HCT116 (cell line): ENCODE data around the gene TMEM217. TPM values are rescaled to one million over a fixed set of nuclear protein-coding genes. Genes with fewer than 3 reads are reported as not detected.
A peak's percentile ranks its signal among the peaks of the same experiment; 100 is the strongest.

Experiments
- ATAC-seq: fragments of 200-7000 bp; cut with Tn5 transposase; 2 replicates; pipeline ENCODE4 v1.9.1; 2020; ENCODE audit warnings: mild to moderate bottlenecking, moderate library complexity
- BruUV-seq: library from RNA; stranded (reverse); fragments of 400-500 nt; replicated peaks from 2 replicates; lab custom pipeline; 2021; lab: Mats Ljungman, UMichigan
- CTCF ChIA-PET: fragments of 300-600 bp; sonication (Branson Sonifier 250); formaldehyde crosslinking; loops from one replicate; lab custom pipeline; 2021; ENCODE audit warnings: antibody characterized with exemption; lab: Charles Lee
- POLR2A ChIA-PET: fragments of 300-600, 350-600 bp; sonication (Branson Sonifier 250); formaldehyde crosslinking; loops from one replicate; lab custom pipeline; 2021; ENCODE audit warnings: antibody characterized with exemption; lab: Charles Lee
- RAD21 ChIA-PET, 2 experiments: fragments of 300-600 bp; sonication (Branson Sonifier 250); formaldehyde crosslinking; loops; one replicate each; lab custom pipeline; 2023; ENCODE audit warnings: low total read pairs in 2 of 2; ENCODE audit not compliant: uncharacterized antibody in 2 of 2, unreplicated experiment in 2 of 2, low non-redundant PET in 1 of 2; lab: Charles Lee
- DNase-seq: peaks from one replicate; pipeline ENCODE4 v3.0.0-alpha.2; 2010; ENCODE audit warnings: low read depth, low spot score
- H2AFZ ChIP-seq: fragments of 200-600 bp; shearing (Covaris generic), sonication (generic); 2 replicates; pipeline ENCODE4 v1.6.1; 2017; ENCODE audit warnings: low read depth, mixed run types, mixed read lengths, antibody characterized with exemption, low read length; ENCODE audit not compliant: poor library complexity, severe bottlenecking
- H3K27ac ChIP-seq: 2 replicates; pipeline ENCODE4 v1.5.1; 2012; ENCODE audit warnings: low read depth, low read length
- H3K27me3 ChIP-seq: fragments of 200-600 bp; sonication (generic); 2 replicates; pipeline ENCODE4 v1.6.1; 2016; ENCODE audit warnings: mixed run types, low read length, mixed read lengths; ENCODE audit not compliant: insufficient read depth
- H3K36me3 ChIP-seq, 2 experiments: fragments of 200-500 bp in 1 of 2; fragments of 200-600 bp in 1 of 2; sonication (Bioruptor generic) in 1 of 2; sonication (generic) in 1 of 2; 2 replicates each; pipeline versions ENCODE4 v1.5.1 to v1.6.1; 2014 to 2016; ENCODE audit warnings: low read length in 2 of 2, inconsistent platforms in 1 of 2, mixed read lengths in 1 of 2, mixed run types in 1 of 2; ENCODE audit not compliant: insufficient read depth in 2 of 2, control insufficient read depth in 1 of 2
- H3K4me1 ChIP-seq, 2 experiments: fragments of 200-600 bp in 1 of 2; sonication (generic) in 1 of 2; 2 replicates each; pipeline versions ENCODE4 v1.5.1 to v1.6.1; 2012 to 2017; ENCODE audit warnings: low read length in 2 of 2, inconsistent platforms in 1 of 2, mild to moderate bottlenecking in 1 of 2, mixed read lengths in 1 of 2, mixed run types in 1 of 2, moderate library complexity in 1 of 2; ENCODE audit not compliant: insufficient read depth in 2 of 2, control insufficient read depth in 1 of 2
- H3K4me2 ChIP-seq: fragments of 200-600 bp; sonication (generic); 2 replicates; pipeline ENCODE4 v1.6.1; 2017; ENCODE audit warnings: mixed run types, low read length, mixed read lengths
- H3K4me3 ChIP-seq, 2 experiments: fragments of 200-600 bp in 1 of 2; sonication (generic) in 1 of 2; replicated peaks in 1 of 2; 2 replicates each; pipeline ENCODE4 v1.5.1; 2011 to 2016; ENCODE audit warnings: low read length in 2 of 2, control low read depth in 1 of 2, low read depth in 1 of 2, mild to moderate bottlenecking in 1 of 2, mixed read lengths in 1 of 2, mixed run types in 1 of 2
- H3K79me2 ChIP-seq: fragments of 200-600 bp; sonication (generic); 2 replicates; pipeline ENCODE4 v1.6.1; 2017; ENCODE audit warnings: mild to moderate bottlenecking, mixed run types, low read length, moderate library complexity, mixed read lengths; ENCODE audit not compliant: insufficient read depth
- H3K9ac ChIP-seq: fragments of 200-600 bp; sonication (generic); 2 replicates; pipeline ENCODE4 v1.6.1; 2016; ENCODE audit warnings: low read length, mixed read lengths
- H3K9me2 ChIP-seq: fragments of 200-600 bp; sonication (generic), shearing (Covaris generic); 2 replicates; pipeline ENCODE4 v1.6.1; 2017; ENCODE audit warnings: mixed run types, mild to moderate bottlenecking, moderate library complexity; ENCODE audit not compliant: insufficient read depth
- H3K9me3 ChIP-seq, 2 experiments: fragments of 200-500 bp in 1 of 2; fragments of 200-600 bp in 1 of 2; sonication (Bioruptor generic) in 1 of 2; sonication (generic) in 1 of 2; 2 replicates each; pipeline ENCODE4 v1.6.1; 2014 to 2017; ENCODE audit warnings: low read length in 2 of 2, mixed read lengths in 2 of 2, inconsistent platforms in 1 of 2, low read depth in 1 of 2, mild to moderate bottlenecking in 1 of 2, mixed run types in 1 of 2, moderate library complexity in 1 of 2; ENCODE audit not compliant: control insufficient read depth in 1 of 2, insufficient read depth in 1 of 2
- H4K20me1 ChIP-seq: fragments of 200-600 bp; sonication (generic), shearing (Covaris generic); 2 replicates; pipeline ENCODE4 v1.6.1; 2017; ENCODE audit warnings: mixed run types, mild to moderate bottlenecking, moderate library complexity; ENCODE audit not compliant: insufficient read depth
- ATF3 ChIP-seq: IDR thresholded peaks from 2 replicates; pipeline ENCODE4 v1.6.1; 2012
- CTCF ChIP-seq, 3 experiments: fragments of 200-600 bp in 1 of 3; sonication (generic) in 1 of 3; IDR thresholded peaks in 2 of 3; conservative IDR thresholded peaks in 1 of 3; 2 replicates each; pipeline ENCODE4 v1.5.1; 2012 to 2017; ENCODE audit warnings: low read depth in 2 of 3, low read length in 2 of 3, antibody characterized with exemption in 1 of 3, borderline replicate concordance in 1 of 3, control low read depth in 1 of 3, mild to moderate bottlenecking in 1 of 3, mixed read lengths in 1 of 3, mixed run types in 1 of 3, moderate library complexity in 1 of 3; ENCODE audit not compliant: insufficient read depth in 1 of 3
- EGR1 ChIP-seq: IDR thresholded peaks from 2 replicates; pipeline ENCODE4 v1.6.1; 2012; ENCODE audit warnings: low read depth
- EZH2 ChIP-seq: fragments of 200-600 bp; sonication (generic); IDR thresholded peaks from 2 replicates; pipeline ENCODE4 v1.6.1; 2017; ENCODE audit warnings: antibody characterized with exemption, mixed run types
- JUND ChIP-seq: IDR thresholded peaks from 2 replicates; pipeline ENCODE4 v1.6.1; 2012
- RAD21 ChIP-seq: IDR thresholded peaks from 2 replicates; pipeline ENCODE4 v1.6.1; 2012; ENCODE audit warnings: low read depth, mild to moderate bottlenecking
- SIN3A ChIP-seq: IDR thresholded peaks from 2 replicates; pipeline ENCODE4 v1.6.1; 2012; ENCODE audit warnings: low read depth
- ZFX ChIP-seq: fragments of 450-650 bp; IDR thresholded peaks from 2 replicates; pipeline ENCODE4 v1.6.1; 2017
- intact Hi-C: fragments of 100-400 bp; cut with micrococcal nuclease; formaldehyde crosslinking; loops from 2 replicates; pipeline ENCODE4 v1.10.0; 2022
- total RNA-seq: library from RNA; stranded (reverse); gene quantifications from one replicate; pipeline ENCODE4 v1.2.1, GENCODE V29; 2021; ENCODE audit not compliant: unreplicated experiment
- TF ChIP-seq, protein P1 (sequence below): IDR thresholded peaks from 2 replicates; pipeline ENCODE4 v1.6.1; 2011; ENCODE audit warnings: mild to moderate bottlenecking, low read length, moderate library complexity; ENCODE audit not compliant: insufficient replicate concordance; ENCODE audit errors: extremely low read depth
- TF ChIP-seq, protein P2 (sequence below): IDR thresholded peaks from 2 replicates; pipeline ENCODE4 v1.6.1; 2012; ENCODE audit warnings: low read depth

Gene TMEM217
- total RNA-seq, 1 experiment from 2014 or later: 0.98 TPM

- no peak for DNase-seq
- RAD21 ChIA-PET: no interaction called here
- H3K9ac ChIP-seq: no peak overlapping the region
- POLR2A ChIA-PET: no interaction called here
- CTCF ChIA-PET: no interaction called here
- TF ChIP-seq CTCF (IDR thresholded peaks at IDR 0.05 in 2 of 3, conservative IDR thresholded peaks at IDR 0.05 in 1 of 3; ENCODE audit: borderline replicate concordance in 1 of 3, insufficient read depth in 1 of 3, low read depth in 2 of 3, low read length in 2 of 3) (no peak), SIN3A (no peak), EZH2 (no peak), RAD21 (no peak), EGR1 (no peak), ZFX (no peak), ATF3 (no peak), JUND (no peak)
- TF ChIP-seq, protein P1, sequence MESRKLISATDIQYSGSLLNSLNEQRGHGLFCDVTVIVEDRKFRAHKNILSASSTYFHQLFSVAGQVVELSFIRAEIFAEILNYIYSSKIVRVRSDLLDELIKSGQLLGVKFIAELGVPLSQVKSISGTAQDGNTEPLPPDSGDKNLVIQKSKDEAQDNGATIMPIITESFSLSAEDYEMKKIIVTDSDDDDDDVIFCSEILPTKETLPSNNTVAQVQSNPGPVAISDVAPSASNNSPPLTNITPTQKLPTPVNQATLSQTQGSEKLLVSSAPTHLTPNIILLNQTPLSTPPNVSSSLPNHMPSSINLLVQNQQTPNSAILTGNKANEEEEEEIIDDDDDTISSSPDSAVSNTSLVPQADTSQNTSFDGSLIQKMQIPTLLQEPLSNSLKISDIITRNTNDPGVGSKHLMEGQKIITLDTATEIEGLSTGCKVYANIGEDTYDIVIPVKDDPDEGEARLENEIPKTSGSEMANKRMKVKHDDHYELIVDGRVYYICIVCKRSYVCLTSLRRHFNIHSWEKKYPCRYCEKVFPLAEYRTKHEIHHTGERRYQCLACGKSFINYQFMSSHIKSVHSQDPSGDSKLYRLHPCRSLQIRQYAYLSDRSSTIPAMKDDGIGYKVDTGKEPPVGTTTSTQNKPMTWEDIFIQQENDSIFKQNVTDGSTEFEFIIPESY: no peak
- TF ChIP-seq, protein P2, sequence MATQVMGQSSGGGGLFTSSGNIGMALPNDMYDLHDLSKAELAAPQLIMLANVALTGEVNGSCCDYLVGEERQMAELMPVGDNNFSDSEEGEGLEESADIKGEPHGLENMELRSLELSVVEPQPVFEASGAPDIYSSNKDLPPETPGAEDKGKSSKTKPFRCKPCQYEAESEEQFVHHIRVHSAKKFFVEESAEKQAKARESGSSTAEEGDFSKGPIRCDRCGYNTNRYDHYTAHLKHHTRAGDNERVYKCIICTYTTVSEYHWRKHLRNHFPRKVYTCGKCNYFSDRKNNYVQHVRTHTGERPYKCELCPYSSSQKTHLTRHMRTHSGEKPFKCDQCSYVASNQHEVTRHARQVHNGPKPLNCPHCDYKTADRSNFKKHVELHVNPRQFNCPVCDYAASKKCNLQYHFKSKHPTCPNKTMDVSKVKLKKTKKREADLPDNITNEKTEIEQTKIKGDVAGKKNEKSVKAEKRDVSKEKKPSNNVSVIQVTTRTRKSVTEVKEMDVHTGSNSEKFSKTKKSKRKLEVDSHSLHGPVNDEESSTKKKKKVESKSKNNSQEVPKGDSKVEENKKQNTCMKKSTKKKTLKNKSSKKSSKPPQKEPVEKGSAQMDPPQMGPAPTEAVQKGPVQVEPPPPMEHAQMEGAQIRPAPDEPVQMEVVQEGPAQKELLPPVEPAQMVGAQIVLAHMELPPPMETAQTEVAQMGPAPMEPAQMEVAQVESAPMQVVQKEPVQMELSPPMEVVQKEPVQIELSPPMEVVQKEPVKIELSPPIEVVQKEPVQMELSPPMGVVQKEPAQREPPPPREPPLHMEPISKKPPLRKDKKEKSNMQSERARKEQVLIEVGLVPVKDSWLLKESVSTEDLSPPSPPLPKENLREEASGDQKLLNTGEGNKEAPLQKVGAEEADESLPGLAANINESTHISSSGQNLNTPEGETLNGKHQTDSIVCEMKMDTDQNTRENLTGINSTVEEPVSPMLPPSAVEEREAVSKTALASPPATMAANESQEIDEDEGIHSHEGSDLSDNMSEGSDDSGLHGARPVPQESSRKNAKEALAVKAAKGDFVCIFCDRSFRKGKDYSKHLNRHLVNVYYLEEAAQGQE: no peak
- no peaks in the 10 kb centered on the region for H3K9me2 ChIP-seq
- peaks cover 44 to 60% of the 10 kb centered on the region in 2 experiments for H3K4me1 ChIP-seq
- no peaks in the 10 kb centered on the region for H3K79me2 ChIP-seq
- intact Hi-C loops: no loop called here
- no peaks in the 10 kb centered on the region for H3K9me3 ChIP-seq
- no TSS peak for BruUV-seq
- H3K36me3 ChIP-seq: no peaks in the 10 kb centered on the region
- ATAC-seq: no peak
- H3K4me3 ChIP-seq: no peak overlapping the region; a peak in 1 of 4 replicates
- peak overlapping the region; percentile 74 for H3K27ac ChIP-seq
- peak overlapping the region; percentile 65 for H3K4me2 ChIP-seq
- no peaks in the 10 kb centered on the region for H3K27me3 ChIP-seq
- H4K20me1 ChIP-seq: no peaks in the 10 kb centered on the region
- H2AFZ ChIP-seq: no peak overlapping the region
Measured at GRCh38 chr6:37243816-37244370, 14.1 kb downstream of the TMEM217 start.
